IMR-90 (cell line): ENCODE data around the gene HDAC10. TPM values are rescaled to one million over a fixed set of nuclear protein-coding genes. Genes with fewer than 3 reads are reported as not detected.

Experiments
- ATAC-seq: fragments of 200-7000 bp; cut with Tn5 transposase; 2 replicates; pipeline ENCODE4 v1.9.1; 2020; ENCODE audit warnings: low read depth, mild to moderate bottlenecking, moderate library complexity
- Bru-seq: library from RNA; stranded (reverse); fragments of 400-500 nt; gene quantifications from one replicate; lab custom pipeline; 2021; lab: Mats Ljungman, UMichigan
- BruChase-seq, 2 experiments: library from RNA; stranded (reverse); fragments of 400-500 nt; gene quantifications; one replicate each; lab custom pipeline; 2021; lab: Mats Ljungman, UMichigan
- BruUV-seq: library from RNA; stranded (reverse); fragments of 400-500 nt; replicated peaks from 2 replicates; lab custom pipeline; 2021; lab: Mats Ljungman, UMichigan
- CTCF ChIA-PET: fragments of 300-600 bp; formaldehyde crosslinking; extraction: SDS; loops from one replicate; lab custom pipeline; 2021; ENCODE audit warnings: antibody characterized with exemption; lab: Yijun Ruan, JAX
- POLR2A ChIA-PET: fragments of 300-600 bp; sonication (Branson Sonifier 250); formaldehyde crosslinking; loops from one replicate; lab custom pipeline; 2022; ENCODE audit warnings: antibody characterized with exemption; ENCODE audit not compliant: unreplicated experiment; lab: Charles Lee
- DNase-seq: peaks from one replicate; pipeline ENCODE4 v3.0.0; 2013
- H2AFZ ChIP-seq: replicated peaks from 2 replicates; pipeline ENCODE3; 2013; ENCODE audit warnings: low read length, mild to moderate bottlenecking; ENCODE audit not compliant: poor library complexity
- H2AK5ac ChIP-seq: 2 replicates; pipeline ENCODE4 v1.6.1; 2013; ENCODE audit warnings: low read depth, low read length, inconsistent platforms
- H2AK9ac ChIP-seq: replicated peaks from 2 replicates; pipeline ENCODE3; 2013; ENCODE audit warnings: mild to moderate bottlenecking, low read depth, low read length, moderate library complexity; ENCODE audit not compliant: poor library complexity
- H2BK120ac ChIP-seq: 2 replicates; pipeline ENCODE4 v1.6.1; 2013; ENCODE audit warnings: low read depth, low read length, inconsistent platforms
- H2BK15ac ChIP-seq: 3 replicates; pipeline ENCODE4 v1.6.1; 2013; ENCODE audit warnings: low read depth, low read length, inconsistent platforms
- H2BK20ac ChIP-seq: 2 replicates; pipeline ENCODE4 v1.6.1; 2013; ENCODE audit warnings: low read depth, mild to moderate bottlenecking, inconsistent platforms, low read length, moderate library complexity
- H2BK5ac ChIP-seq: 2 replicates; pipeline ENCODE4 v1.6.1; 2013; ENCODE audit warnings: mild to moderate bottlenecking, low read depth, low read length, inconsistent platforms; ENCODE audit not compliant: poor library complexity, severe bottlenecking
- H3K14ac ChIP-seq: replicated peaks from 2 replicates; pipeline ENCODE4 v1.6.1; 2013; ENCODE audit warnings: low read depth, low read length, inconsistent platforms
- H3K18ac ChIP-seq: 2 replicates; pipeline ENCODE4 v1.6.1; 2013; ENCODE audit warnings: low read depth, low read length, control low read depth
- H3K23ac ChIP-seq: 2 replicates; pipeline ENCODE4 v1.6.1; 2013; ENCODE audit warnings: low read depth, low read length, inconsistent platforms
- H3K27ac ChIP-seq: 2 replicates; pipeline ENCODE4 v1.5.1; 2013; ENCODE audit warnings: mild to moderate bottlenecking, control low read depth, low read length; ENCODE audit not compliant: insufficient read depth
- H3K27me3 ChIP-seq: 2 replicates; pipeline ENCODE4 v1.6.1; 2013; ENCODE audit warnings: low read length; ENCODE audit not compliant: control insufficient read depth, insufficient read depth
- H3K36me3 ChIP-seq: 2 replicates; pipeline ENCODE4 v1.6.1; 2013; ENCODE audit warnings: low read length, mixed read lengths; ENCODE audit not compliant: control insufficient read depth, insufficient read depth
- H3K4ac ChIP-seq: 2 replicates; pipeline ENCODE4 v1.6.1; 2013; ENCODE audit warnings: low read depth, low read length, inconsistent platforms
- H3K4me1 ChIP-seq: 2 replicates; pipeline ENCODE4 v1.6.1; 2013; ENCODE audit warnings: low read length, mixed read lengths; ENCODE audit not compliant: control insufficient read depth, insufficient read depth
- H3K4me2 ChIP-seq: 2 replicates; pipeline ENCODE4 v1.6.1; 2013; ENCODE audit warnings: low read depth, mild to moderate bottlenecking, control low read depth, low read length, moderate library complexity
- H3K4me3 ChIP-seq: 2 replicates; pipeline ENCODE4 v1.5.1; 2013; ENCODE audit warnings: low read depth, mild to moderate bottlenecking, control low read depth, low read length, moderate library complexity; ENCODE audit not compliant: insufficient read depth
- H3K56ac ChIP-seq: 2 replicates; pipeline ENCODE4 v1.6.1; 2013; ENCODE audit warnings: low read length, inconsistent platforms; ENCODE audit not compliant: insufficient read depth; ENCODE audit errors: extremely low read depth
- H3K79me1 ChIP-seq, 2 experiments: 2 replicates each; pipeline ENCODE4 v1.6.1; 2013; ENCODE audit warnings: low read length in 2 of 2, inconsistent platforms in 1 of 2, low read depth in 1 of 2
- H3K9ac ChIP-seq: 2 replicates; pipeline ENCODE4 v1.6.1; 2013; ENCODE audit warnings: low read depth, low read length, control low read depth
- H3K9me1 ChIP-seq: 2 replicates; pipeline ENCODE4 v1.6.1; 2013; ENCODE audit warnings: low read length, inconsistent platforms; ENCODE audit not compliant: insufficient read depth
- H3K9me3 ChIP-seq: 2 replicates; pipeline ENCODE4 v1.6.1; 2013; ENCODE audit warnings: low read length; ENCODE audit not compliant: control insufficient read depth, insufficient read depth
- H4K20me1 ChIP-seq: 2 replicates; pipeline ENCODE4 v1.6.1; 2013; ENCODE audit warnings: low read length, inconsistent platforms; ENCODE audit not compliant: insufficient read depth
- H4K5ac ChIP-seq: 2 replicates; pipeline ENCODE4 v1.6.1; 2013; ENCODE audit warnings: mild to moderate bottlenecking, low read depth, low read length, control low read depth
- H4K8ac ChIP-seq, 2 experiments: 2 replicates each; pipeline ENCODE4 v1.6.1; 2013; ENCODE audit warnings: low read depth in 2 of 2, low read length in 2 of 2, control low read depth in 1 of 2, inconsistent platforms in 1 of 2
- H4K91ac ChIP-seq: 2 replicates; pipeline ENCODE4 v1.6.1; 2013; ENCODE audit warnings: low read depth, low read length, inconsistent platforms; ENCODE audit not compliant: insufficient read depth
- CEBPB ChIP-seq: IDR thresholded peaks from 2 replicates; pipeline ENCODE4 v1.6.1; 2012; ENCODE audit warnings: low read depth, low read length, improper control_type of control experiment
- CTCF ChIP-seq: conservative IDR thresholded peaks from 2 replicates; pipeline ENCODE4 v1.5.1; 2012; ENCODE audit warnings: mild to moderate bottlenecking, low read depth, low read length, improper control_type of control experiment
- ELK1 ChIP-seq: fragments of 150-350 bp; IDR thresholded peaks from 2 replicates; pipeline ENCODE4 v1.6.1; 2016; ENCODE audit warnings: low read depth, mild to moderate bottlenecking, low read length, moderate library complexity, borderline replicate concordance
- FOS ChIP-seq: fragments of 150-350 bp; IDR thresholded peaks from 2 replicates; pipeline ENCODE4 v1.6.1; 2016; ENCODE audit warnings: low read depth, low read length
- MAFK ChIP-seq: IDR thresholded peaks from 2 replicates; pipeline ENCODE4 v1.6.1; 2012; ENCODE audit warnings: low read depth, low read length, improper control_type of control experiment
- MAZ ChIP-seq: IDR thresholded peaks from 2 replicates; pipeline ENCODE4 v1.6.1; 2012; ENCODE audit warnings: low read depth, mild to moderate bottlenecking, low read length, improper control_type of control experiment, moderate library complexity, borderline replicate concordance
- MXI1 ChIP-seq: IDR thresholded peaks from 2 replicates; pipeline ENCODE4 v1.6.1; 2012; ENCODE audit warnings: low read depth, mild to moderate bottlenecking, low read length, moderate library complexity, borderline replicate concordance
- NFE2L2 ChIP-seq: fragments of 150-350 bp; IDR thresholded peaks from 2 replicates; pipeline ENCODE4 v1.6.1; 2016; ENCODE audit warnings: low read depth, mild to moderate bottlenecking, low read length
- RAD21 ChIP-seq: IDR thresholded peaks from 2 replicates; pipeline ENCODE4 v1.6.1; 2012; ENCODE audit warnings: low read length, improper control_type of control experiment
- RCOR1 ChIP-seq: IDR thresholded peaks from 2 replicates; pipeline ENCODE4 v1.6.1; 2012; ENCODE audit warnings: mild to moderate bottlenecking, low read length, improper control_type of control experiment; ENCODE audit not compliant: insufficient replicate concordance
- SMC3 ChIP-seq: fragments of 150-350 bp; IDR thresholded peaks from 2 replicates; pipeline ENCODE4 v1.6.1; 2016; ENCODE audit warnings: low read depth, mild to moderate bottlenecking, antibody characterized with exemption, low read length, moderate library complexity
- WGBS, 2 experiments: methylation state at CpG; one replicate each; pipeline versions ENCODE4 v1.1.5 to v1.1.7; 2013; ENCODE audit warnings: missing lambda C conversion rate in 2 of 2; ENCODE audit not compliant: insufficient read length in 1 of 2; ENCODE audit errors: extremely low coverage in 2 of 2; 5-methylcytosine and 5-hydroxymethylcytosine counted together
- dilution Hi-C: fragments of 300-500 bp; cut with HindIII; formaldehyde crosslinking; loops from one replicate; pipeline ENCODE4 v1.14.3; 2018; ENCODE audit warnings: low sequenced_read_pairs; ENCODE audit not compliant: unreplicated experiment
- in situ Hi-C: fragments of 300-500 bp; cut with MboI; formaldehyde crosslinking; loops from 3 replicates; pipeline ENCODE4 v1.14.3; 2019; ENCODE audit warnings: low sequenced_read_pairs, inconsistent platforms, mixed read lengths
- intact Hi-C: fragments of 100-400 bp; cut with micrococcal nuclease; formaldehyde crosslinking; loops from 2 replicates; pipeline ENCODE4 v1.10.0; 2022
- long read RNA-seq: library from polyadenylated mRNA; unstranded; transcript quantifications from one replicate; pipeline ENCODE4 v2.0.0, GENCODE V29; 2021; ENCODE audit not compliant: unreplicated experiment
- polyA plus RNA-seq, 3 experiments: library from polyadenylated mRNA; depleted of rRNA; stranded (reverse); fragments of >200 nt; gene quantifications; 2 replicates each; pipeline ENCODE4 v1.2.3, GENCODE V29; 2012; ENCODE audit warnings: low replicate concordance in 1 of 3
- total RNA-seq: library from RNA; depleted of rRNA; stranded (reverse); fragments of >200 nt; gene quantifications from 2 replicates; pipeline ENCODE4 v1.2.3, GENCODE V29; 2012; rRNA removed

The HDAC10 gene
- 3.6 and 3.9 TPM in 2 replicates for total RNA-seq
- polyA plus RNA-seq (2012; rRNA removed), result 35.2 and 35.7 TPM in 2 replicates
- 18.7 and 22.6 TPM in 2 replicates for polyA plus RNA-seq (2012; cell fraction: cytosol; rRNA removed)
- polyA plus RNA-seq (2012; cell fraction: nucleus; rRNA removed; ENCODE audit: low replicate concordance), result 264 and 926 TPM in 2 replicates
- percentile 58 among the genes with signal in this experiment for Bru-seq, nascent RNA
- BruChase-seq, experiment 1, labeled RNA remaining after a 6-hour chase, result percentile 82 among the genes with signal in this experiment
- percentile 77 among the genes with signal in this experiment for BruChase-seq, experiment 2, labeled RNA remaining after a 2-hour chase
- long read RNA-seq, partial matches to known transcripts, result 11 of 31 reads
- long read RNA-seq, other reads (novel, unspliced or antisense), result 19 of 31 reads

DNA sequence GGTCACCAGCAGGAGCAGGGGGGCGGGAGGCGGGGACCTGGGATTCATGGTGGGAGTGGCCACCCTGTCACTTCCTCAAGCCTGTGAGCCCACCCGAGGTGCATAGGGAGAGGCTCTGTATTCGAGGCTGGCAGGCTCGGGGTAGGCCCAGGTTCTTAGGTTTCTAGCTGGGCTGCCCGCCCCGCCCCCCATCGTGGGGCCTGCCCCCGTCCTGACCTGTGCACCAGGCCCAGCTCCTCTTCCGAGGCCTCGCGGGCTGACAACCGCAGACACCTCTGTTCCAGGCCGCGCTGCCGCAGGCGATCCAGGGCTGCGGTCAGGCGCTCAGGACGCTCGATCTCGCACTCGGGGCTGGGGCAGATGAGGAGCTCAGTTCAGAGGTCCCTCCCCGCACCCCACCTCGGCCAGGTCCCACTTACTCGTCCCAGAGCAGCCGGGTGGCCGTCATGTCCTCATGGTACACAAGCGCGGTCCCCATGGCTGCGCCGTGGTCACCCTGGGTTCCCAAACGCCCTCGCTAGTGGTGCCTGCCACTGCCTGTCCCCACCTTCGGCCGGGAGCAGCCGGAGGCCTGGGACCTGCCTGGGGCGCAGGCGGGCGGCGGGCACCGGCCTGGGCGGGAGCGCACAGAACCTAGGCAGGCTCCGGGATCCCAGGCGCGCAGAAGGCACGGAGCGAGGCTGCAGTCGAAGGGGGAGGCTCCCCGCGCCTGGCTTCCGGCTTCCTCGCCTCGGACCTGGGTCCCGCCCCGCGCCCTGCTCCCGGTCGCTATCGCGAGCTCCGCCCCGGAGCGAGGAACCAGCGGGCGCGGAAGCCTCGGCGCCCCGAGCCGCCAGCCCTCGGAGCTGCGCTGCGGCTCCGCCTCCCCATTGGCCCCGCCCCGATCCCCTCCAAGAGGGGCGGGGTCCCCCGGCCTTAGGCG, at the start of gene HDAC10:
TSS of gene HDAC10 (minus strand) at position 711 of the 922 bp plus-strand sequence. CDS start at position 478, 233 bp downstream.
- Histone ChIP-seq H3K27ac (peak within 1 kb of the TSS; percentile 28), H3K9me1 (0 out of 2 replicates have a peak, but pooled peaks cover 3% of the 10 kb centered on the region), H4K5ac (peak within 1 kb of the TSS; percentile 8), H3K4ac (peak within 1 kb of the TSS; percentile 91), H3K14ac (peak within 1 kb of the TSS; percentile 91), H2BK15ac (no peak within 1 kb of the TSS), H3K36me3 (peaks cover 41% of the 10 kb centered on the region), H2BK120ac (no peak within 1 kb of the TSS), H2AK9ac (peak within 1 kb of the TSS; percentile 94), H4K91ac (peak within 1 kb of the TSS; percentile 52), H3K23ac (peak within 1 kb of the TSS; percentile 90), H3K27me3 (no peaks in the 10 kb centered on the region), H4K20me1 (peaks cover 21% of the 10 kb centered on the region), H2BK20ac (no peak within 1 kb of the TSS), H3K18ac (no peak within 1 kb of the TSS; the same call in 1 of the 2 replicates), H2BK5ac (peak within 1 kb of the TSS; percentile 56), H3K4me1 (peaks cover 12% of the 10 kb centered on the region), H2AK5ac (peak within 1 kb of the TSS; percentile 77), H2AFZ (peak within 1 kb of the TSS; percentile 93), H3K9ac (peak within 1 kb of the TSS; percentile 82), H3K4me3 (peak within 1 kb of the TSS; percentile 88), H3K56ac (peak within 1 kb of the TSS; percentile 36; the same call in 1 of the 2 replicates), H3K79me1 (peaks cover 9 to 39% of the 10 kb centered on the region in 2 experiments; a peak in 3 of 4 replicates), H4K8ac (peak within 1 kb of the TSS; percentile 39 to 62; a peak in 3 of 4 replicates), H3K4me2 (peak within 1 kb of the TSS; percentile 64), H3K9me3 (no peaks in the 10 kb centered on the region)
- in situ Hi-C loops (loop anchor here (5.0 kb wide), 1 partner anchor 76 kb away; the partner anchor contains the start of gene DENND6B), intact Hi-C loops (no loop called here), dilution Hi-C loops (no loop called here)
- DNase-seq (peak; percentile 74), ATAC-seq (peak; percentile 84)
- ChIA-PET CTCF (interaction anchor here (1.0 to 1.2 kb wide), 2 partner anchors 10 to 91 kb away, joined by 3 to 7 read pairs; partner anchors contain the start of gene MAPK12), POLR2A (interaction anchor here (0.6 to 1.0 kb wide), 3 partner anchors 78 to 176 kb away, joined by 3 to 9 read pairs (median 6); no protein-coding TSS in a partner anchor)
- WGBS, 2 experiments, result 2% methylated on average over 53 of the region's 81 CpGs; no CpG with 5 or more reads in 1 of the 2 experiments
- BruUV-seq, result no TSS peak
- TF ChIP-seq CTCF, result no peak
- peak; percentile 76 for TF ChIP-seq MXI1
- TF ChIP-seq RAD21, result no peak
- TF ChIP-seq CEBPB, result no peak
- TF ChIP-seq FOS, result no peak
- no peak for TF ChIP-seq RCOR1
- no peak for TF ChIP-seq MAFK
- TF ChIP-seq ELK1, result no peak
- TF ChIP-seq SMC3, result no peak
- TF ChIP-seq MAZ, result peak; percentile 44; the same call in 1 of the 2 replicates
- TF ChIP-seq NFE2L2, result no peak
